Stimulated activated naive CD4-positive, alpha-beta T cell (primary cell): ENCODE results near the gene PIP4K2B.

Experiments
- DNase-seq, 6 experiments: peaks; one replicate each; lab custom pipeline; 2025; lab: John Stamatoyannopoulos, UW

The PIP4K2B gene

DNA sequence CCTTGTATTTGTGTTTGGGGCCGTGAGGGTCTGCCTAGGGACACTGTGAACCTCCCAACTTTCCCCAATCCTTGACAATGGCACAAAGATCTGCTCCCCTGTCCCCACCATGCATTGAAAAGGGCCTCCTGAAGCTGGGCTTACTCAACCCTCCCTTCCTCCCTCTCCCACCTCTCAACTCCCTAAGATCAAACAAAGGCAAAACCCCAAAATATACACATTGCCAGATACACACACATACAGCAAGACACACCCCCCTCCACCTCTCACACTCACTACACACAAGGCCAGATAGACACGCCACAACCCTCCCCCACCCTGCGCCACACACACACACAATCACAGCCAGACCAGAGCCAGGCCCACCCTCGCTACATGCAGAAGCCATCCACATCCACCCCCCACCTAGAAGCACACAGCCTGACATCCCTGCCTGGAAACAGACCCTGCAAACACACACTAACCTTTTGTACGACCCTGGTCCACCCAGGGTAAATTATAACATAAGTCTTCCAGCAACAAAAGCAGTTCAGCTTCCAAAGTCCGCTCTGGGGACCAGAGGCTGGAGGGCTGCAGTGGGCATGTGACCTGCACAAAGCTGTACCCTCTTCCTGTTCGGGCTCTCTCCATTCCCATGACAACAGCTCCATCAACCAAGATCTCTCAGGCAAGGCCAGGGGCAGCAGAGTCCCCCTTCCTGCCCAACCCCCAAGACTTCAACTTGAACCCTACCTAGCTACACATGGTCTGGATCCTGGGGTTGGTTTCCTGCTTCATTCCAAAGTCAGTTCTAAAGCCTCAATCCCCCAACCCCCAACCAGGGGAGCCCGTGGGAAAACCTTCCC lies 53.1 kb downstream of the PIP4K2B start:
- DNase-seq = no peak

DNA sequence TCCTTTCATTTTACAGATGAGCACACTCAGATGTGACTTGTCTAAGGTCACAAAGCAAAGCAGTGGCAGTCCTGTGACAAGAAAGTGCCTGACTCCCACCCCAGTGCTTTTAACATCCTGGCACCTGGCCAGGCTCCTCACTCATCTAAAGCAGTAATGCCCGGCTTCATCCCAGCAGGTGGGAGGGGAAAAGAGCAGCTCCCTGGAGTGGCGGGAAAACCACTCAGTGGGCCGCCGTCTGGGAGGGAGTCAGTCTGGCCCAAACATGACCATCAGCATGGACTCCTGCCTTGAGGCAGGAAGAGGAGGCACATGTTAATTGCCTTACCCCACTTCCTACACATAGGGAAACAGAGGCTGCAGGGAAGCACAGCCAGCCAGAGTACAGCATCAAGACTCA lies 53.8 kb downstream of the PIP4K2B start:
- no peak for DNase-seq

DNA sequence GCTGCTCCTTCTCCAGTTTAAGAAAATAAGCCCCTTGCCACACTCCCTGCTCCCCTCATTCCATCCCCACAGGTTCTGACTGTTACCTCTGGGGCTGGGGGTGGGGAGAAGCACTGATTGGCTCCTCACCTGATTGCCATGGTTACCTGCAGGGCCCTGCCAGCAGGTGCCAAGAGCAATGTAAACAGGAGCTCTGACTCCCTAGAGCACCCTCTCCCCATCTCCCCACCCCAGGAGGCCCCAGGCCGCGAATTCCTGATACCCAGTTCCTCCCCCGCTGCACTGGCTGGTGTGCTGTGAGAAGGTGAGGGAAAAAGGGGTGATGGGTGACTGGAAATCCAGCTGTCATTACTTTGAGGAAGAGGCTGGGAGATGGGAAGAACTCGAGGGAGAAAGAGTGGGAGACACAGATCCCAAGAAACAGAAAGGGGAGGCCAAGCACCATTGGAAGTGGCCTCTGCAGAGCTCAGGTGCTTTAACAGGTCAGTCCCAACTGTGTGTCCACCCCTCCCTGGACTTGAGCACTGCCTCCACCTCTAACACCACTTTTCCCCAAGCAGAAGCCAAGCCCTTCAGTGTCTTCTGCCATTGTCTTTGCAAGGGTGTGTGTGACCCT lies 55.7 kb downstream of the PIP4K2B start:
- DNase-seq = no peak

DNA sequence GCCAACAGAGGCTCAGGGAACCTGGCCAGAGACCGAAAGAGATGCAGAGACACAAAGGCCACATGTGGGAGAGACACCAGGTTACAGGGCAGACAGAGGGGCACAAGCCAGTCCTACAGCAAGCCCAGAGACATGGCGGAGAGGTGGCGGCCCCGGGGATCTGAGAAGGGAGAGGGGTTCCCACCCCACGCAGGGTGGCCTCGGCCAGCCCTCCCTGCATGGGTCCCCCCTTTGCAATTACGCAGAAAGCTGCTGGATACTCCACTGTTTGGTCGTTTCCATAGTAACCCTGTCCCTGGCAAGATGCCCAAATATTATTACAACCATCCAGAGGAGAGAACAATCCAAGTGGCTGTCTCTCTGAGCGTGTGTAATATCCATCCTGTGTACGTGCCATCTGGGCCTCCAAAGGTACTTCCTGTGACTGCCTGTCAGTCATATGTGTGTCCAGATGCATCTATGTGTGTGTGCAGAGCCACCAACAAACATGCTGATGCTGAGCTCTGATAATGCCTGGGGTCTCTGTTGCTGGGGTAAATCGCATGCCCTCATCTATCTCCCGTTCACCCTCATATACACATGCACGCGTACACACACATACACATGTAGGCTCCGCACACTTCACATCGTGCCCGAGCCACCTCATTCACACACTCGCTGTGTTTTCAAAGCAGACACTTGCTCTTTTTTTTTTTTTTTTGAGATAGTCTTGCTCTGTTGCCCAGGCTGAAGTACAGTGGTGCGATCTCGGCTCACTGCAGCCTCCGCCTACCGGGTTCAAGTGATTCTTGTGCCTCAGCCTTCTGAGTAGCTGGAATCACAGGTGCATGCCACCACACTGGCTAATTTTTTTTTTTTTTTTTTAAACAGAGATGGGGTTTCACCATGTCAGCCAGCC lies 56.7 kb downstream of the PIP4K2B start:
- no peak for DNase-seq

DNA sequence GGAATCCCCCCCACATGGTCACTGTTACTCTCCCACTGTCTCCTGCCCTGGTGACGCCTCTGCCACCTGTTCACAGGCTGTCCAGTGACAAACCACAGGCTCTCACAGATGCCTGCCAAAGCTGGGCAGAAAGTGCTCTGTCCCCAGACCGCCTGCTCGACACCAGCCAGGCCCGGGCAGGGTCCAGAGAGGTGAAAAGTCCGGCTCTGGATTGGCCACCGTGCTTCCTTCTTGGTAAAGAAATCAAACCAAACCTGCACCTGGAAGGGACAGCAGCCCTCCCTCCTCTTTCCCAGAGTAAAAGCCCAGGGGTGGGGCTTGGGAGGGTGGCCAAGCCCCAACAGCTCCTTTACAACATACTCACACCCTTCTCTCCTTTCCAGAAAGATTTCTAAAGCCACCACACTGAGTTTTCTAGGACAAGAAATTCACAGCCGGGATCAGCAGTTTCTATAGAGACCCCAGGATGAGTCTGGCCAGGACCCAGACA lies 57.4 kb downstream of the PIP4K2B start:
- DNase-seq = no peak

DNA sequence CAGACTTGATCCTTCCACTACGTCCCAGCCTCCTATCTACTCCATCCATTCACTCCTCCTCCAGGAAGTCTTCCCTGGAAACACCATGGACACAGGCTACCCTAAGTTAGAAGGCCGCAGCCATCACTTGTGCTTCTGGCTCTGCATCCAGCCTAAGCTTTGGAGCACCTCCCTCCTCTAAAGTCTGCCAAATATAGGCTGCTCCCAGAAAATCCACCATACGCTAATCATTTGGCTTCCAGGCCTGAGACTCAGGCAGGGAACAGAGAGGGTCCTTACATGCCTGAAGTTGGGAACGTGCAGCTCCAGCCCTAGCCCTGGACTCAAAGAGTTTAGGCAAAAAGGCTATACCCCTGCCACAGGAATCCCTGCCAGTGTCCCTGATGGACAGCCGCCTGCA lies 57.9 kb downstream of the PIP4K2B start:
- no peak for DNase-seq

DNA sequence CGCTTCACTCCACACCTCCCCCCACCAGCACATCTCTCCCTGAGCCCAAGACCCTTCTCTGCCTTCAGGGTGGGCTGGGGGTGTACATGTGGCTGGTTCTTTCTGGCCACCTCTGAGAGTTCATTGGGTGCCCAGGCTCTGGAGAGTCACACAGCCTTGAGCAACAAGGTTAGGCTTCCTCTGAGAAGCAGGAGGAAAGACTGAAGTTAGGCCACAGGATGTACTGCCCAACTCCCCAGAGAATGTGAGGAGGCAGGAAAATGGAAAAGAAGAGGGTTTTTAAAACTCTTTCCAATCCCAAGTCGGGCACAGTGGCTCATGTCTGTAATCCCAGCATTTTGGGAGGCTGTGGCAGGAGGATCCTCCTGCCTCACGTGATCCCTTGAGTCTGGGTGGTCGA lies 58.5 kb downstream of the PIP4K2B start:
- no peak for DNase-seq

DNA sequence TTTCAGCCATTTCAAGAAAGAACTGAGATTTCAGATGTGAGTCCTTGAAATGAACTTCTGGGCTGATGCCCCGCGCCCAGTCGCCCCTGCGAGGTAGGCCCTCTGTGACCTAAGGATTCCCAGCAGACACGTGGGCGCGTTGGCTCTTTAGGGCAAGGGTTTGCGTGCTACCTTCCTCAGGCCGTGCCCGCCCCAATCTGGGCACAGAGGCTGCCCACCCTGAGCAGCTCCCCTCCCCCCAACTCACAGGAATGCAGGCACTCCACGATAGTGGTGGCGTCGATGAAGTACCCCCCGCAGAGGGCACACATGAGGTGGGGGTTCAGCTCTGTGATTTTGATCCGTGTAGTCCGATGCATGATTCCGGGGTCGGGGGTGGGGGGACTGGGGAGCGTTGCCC lies 59.3 kb downstream of the PIP4K2B start:
- DNase-seq = no peak

DNA sequence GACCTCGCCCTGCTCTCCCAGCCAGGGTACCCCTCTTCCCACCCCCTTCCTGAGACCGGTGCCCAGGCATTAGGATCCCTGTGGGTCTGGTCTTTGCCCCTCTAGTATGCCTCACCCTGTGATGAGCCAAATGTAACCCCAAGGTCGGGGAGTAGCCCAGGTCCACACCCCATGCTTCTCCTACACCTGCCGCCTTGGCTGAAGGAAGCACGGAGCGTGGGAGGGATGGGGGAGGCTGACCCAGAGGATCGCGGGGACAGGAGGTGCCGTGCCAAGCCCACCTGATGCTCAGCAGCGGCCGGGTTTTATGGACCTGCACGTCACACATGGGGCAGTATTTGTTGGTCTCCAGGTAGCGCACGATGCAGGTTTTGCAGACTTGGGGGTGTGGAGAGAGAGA lies 60.1 kb downstream of the PIP4K2B start:
- DNase-seq = no peak

DNA sequence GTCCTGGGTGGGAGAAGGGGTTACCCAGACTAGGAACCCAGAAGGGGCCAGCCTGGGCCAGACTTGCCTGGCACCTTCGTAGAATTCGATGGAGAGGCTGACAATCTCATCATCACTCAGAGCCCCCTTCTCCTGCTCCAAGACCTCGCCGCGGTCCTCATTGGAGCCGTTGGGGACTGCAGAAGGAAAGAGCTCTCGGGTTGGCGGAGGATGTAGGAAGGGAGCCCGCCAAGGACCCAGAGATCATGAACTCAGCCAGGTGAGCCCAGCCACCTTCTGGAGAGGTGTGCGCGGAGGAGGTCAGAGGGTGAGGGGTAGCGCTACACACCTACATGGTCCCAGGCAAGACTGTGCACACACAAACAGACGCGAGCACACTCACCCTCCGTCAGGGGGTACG lies 60.7 kb downstream of the PIP4K2B start:
- no peak for DNase-seq

DNA sequence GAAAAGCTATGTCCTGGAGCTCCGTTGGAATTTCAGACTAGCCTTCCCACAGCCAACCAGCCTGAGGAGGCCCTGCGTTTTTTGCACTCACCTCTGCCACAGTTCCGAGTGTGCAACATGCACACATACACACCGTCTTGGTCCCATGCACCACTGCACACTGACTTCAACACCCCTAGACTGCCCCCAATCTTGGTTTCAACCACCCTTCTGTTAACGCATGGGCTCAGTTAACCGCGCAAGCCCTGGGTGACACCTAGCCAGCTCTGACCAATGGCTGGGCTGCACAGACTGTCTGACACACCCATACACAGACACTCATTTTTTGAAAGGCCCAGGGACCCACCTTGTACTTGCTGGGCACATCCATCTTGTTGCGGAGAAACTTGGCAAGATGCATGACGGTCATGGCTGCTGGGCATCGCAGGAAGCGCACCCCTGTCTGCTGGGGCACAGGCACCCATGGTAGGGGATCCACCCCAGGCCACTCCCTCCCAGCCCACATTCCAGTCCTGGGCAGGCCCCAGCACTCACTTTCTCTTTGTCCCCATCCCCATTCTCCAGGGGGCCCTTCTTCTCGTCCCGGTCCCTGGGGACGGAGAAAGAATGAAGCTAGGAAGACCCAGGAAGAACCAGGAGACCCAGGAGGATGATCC lies 61.2 kb downstream of the PIP4K2B start:
- no peak for DNase-seq

DNA sequence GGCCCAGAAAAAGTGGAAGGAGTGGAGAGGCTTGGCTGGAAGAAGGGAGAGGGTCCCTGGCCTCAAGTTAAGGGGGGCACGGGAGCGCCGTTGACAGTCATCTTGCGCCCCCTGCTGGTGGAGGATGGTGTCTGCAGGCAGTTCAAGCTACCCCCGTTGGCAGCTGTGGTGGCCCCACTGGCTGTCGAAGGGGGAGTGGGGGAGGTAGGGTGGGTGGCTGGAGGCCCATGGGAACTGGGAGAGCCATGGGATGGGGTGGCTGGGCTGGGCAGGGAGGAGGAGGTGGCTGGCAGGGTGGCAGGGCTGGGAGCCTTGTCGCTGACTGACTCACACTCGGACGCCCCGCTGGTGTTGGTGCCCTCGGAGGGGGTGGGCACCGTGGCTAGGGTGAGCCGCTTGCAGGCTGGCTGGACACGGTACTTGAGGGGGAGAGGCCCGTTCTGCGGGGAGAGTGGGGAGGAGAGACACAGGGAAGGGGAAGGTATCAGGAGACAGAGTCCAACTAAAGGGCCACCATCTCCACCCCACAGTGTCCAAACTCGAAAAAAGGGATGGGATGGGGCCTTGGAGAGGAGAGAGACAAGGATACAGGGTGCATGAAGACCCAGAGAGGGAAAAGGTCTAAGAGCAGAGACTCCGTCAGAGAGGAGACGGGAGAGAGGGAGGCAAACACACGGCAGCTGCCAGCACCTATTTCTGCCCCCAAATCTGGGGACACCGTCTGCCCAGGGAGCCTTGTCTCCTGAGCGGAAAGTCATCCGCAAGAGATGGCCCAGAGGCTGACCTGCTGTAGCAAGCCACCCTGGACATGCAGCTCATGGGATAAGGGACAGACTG lies 64.0 kb downstream of the PIP4K2B start:
- peak in 5 of 6 experiments; percentile 58 to 78 (median 71) for DNase-seq

DNA sequence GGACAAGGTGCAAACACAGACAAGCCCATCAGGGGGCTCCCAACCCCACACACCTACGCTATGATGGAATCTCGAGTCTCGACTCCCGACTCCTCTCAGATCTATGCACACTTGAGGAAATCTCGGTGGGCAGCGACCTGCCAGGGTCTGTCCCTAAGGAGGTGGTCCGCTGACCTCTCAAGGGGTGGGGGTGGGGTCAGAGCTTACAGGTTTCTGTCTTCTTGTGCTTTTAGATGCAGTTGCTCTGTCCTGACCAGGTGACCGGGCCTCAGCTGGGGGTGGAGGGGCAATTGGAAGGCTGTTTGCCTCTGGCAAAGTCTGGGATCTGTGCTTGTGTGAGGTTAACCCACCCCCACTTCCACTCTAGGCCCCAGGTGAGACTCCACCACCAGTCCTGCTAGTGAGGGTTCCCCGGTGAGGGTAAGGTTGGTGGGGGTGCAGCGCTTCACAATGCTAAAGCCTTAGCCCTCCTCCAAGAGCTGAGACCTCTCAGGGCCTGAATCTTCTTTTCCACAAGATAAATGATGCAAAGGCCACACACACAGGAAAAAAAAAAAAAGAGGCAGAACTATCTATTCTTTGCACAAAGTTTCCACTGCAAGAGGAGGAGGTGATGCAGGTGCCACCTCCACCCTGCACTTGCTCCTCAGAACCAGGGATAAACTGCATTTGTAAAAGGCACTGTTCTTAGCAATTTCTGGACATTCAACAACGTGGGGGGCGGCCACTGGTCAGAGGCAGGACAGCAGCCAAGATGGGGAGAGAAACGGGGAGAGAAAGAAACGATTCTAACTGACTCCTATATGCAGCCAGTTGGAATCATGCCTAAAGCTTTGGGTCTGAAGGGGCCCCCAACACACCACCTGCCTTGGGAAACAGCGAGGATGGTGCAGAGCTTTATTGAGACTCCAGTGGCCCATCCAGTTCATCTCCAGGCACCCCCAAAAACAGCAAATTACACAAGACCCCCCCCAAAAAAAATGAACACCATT lies 65.1 kb downstream of the PIP4K2B start:
- DNase-seq = peak in 2 of 6 experiments; percentile 14 to 22

DNA sequence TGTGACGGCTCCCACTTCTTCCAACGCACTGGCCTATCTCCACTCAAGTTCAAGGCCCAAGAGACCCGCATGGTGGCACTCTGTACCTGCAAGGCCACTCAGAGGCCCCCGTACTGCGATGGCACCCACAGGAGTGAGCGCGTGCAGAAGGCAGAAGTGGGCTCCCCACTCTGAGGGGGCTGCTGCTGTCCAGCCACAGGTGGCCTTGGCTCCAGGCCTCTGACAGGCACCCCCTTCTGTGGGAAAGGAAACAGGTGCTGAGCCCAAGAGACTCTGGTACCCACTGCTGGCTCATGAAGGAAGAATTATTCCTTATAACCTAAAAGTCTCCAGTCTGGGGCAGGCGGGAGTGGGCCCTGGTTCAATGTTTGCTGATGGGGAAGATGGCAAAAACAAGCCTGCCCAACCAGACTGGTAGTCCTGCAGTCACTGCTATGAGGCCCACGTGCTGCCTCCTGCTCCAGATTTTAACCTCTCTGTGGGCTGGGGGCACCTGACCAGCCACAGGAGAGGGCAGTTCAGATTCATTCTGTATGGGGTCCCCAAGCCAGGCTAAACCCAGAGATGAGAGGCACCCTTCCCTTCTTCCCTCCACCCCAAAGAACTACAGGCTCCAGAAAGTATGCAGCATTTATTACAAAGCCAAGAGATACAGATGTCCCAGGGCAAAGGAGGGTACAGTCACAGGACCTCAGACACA lies 65.9 kb downstream of the PIP4K2B start:
- no peak for DNase-seq

DNA sequence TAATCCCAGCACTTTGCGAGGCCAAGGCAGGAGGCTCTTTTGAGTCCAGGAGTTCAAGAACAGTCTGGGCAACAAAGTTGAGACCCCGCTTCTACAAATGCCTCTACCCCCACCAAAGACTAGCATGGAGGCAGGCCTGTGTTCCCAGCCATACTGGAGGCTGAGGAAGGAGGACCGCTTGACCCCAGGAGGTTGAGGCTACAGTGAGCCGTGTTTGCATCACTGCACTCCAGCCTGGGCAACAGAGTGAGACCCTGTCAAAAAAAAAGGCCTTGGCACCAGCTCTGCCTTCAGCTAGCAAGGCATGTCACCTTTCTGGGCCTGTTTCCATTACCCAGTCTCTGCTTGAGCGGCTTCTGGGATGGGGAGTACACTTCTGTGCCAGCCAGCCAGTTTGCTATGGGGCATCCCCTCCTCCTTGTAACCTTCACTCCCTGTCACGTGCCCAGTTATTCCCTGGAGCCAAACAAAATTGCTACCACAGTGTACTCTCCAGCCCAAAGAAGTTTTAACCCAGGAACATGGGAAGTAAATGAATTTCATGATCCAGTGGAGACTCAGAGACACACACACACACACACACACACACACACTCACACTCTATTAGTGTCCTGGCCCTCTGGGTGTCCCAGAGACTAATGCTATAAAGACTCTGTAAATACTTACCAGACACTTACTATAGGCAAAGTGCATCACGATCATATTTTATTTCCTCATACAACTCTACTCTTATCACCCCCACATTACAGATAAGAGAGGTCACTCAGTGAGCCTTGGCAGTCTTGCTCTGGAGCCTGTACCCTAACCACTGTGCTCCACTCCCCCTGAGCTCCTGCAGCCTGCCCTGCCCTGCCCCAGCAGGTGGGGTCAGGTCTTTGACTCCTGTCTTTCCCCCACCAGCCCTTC lies 66.7 kb downstream of the PIP4K2B start:
- DNase-seq = no peak

DNA sequence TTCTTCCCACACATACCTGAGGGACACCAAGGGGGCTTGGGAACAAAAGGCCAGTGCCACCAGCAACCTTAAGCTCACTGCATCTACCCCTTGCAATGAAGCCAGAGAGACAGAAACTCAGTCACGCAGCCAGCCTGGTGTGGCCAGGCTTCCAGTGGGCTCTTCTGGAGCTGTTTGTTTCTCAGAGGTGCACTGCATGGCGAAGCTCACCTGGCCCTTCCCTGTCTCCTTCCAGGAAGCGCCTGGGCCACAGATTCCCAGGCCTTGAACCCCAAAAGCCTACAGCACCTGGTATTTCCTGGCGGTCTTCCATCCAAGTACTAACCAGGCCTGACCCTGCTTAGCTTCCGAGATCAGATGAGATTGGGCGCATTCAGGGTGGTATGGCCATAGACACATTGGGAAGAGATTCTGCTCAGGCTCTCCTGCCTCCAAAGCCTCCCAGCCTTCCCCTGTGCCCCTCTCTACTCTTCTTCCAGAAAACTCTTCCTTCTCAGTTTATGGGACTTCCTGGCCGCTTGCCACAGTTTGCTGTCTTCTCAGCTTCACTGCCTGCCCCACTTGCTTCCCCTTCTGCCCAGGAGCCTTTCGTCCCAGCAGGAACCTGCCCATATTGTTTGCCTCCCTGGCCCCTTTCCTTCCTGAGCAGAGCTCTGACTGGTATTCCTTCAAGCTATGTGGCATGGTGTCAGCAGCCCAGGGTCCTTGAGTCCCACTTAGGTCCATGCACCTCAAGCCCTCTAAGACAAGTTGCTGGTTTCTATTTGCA lies 67.6 kb downstream of the PIP4K2B start:
- DNase-seq = no peak
